GM18907 (cell line): ENCODE results near the gene AKAP6.

Source experiments
- ATAC-seq: cut with Tn5 transposase; IDR thresholded peaks from one replicate; pipeline ENCODE4 v1.9.1; 2021; ENCODE audit warnings: mild to moderate bottlenecking, moderate library complexity; ENCODE audit not compliant: unreplicated experiment

The AKAP6 gene

DNA sequence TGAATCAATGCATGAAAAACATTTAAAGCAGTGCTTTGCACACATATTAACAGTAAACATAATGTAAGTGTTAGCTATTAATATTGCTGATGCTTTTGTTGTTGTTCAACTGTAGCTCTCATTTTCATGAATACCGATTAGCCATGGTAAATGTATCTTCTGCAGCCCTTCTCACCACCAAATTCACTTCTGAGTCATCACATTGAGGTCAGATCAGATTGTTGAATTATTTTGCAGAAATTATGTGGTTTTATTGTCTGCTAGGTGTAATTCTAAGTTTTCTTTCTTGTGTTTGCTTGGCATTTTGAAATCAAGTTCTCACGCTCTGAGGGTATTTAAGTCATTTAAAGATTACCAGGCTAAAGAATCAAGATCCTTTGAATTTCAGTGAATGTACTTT, 74.6 kb downstream of the AKAP6 start:
- no peak for ATAC-seq

DNA sequence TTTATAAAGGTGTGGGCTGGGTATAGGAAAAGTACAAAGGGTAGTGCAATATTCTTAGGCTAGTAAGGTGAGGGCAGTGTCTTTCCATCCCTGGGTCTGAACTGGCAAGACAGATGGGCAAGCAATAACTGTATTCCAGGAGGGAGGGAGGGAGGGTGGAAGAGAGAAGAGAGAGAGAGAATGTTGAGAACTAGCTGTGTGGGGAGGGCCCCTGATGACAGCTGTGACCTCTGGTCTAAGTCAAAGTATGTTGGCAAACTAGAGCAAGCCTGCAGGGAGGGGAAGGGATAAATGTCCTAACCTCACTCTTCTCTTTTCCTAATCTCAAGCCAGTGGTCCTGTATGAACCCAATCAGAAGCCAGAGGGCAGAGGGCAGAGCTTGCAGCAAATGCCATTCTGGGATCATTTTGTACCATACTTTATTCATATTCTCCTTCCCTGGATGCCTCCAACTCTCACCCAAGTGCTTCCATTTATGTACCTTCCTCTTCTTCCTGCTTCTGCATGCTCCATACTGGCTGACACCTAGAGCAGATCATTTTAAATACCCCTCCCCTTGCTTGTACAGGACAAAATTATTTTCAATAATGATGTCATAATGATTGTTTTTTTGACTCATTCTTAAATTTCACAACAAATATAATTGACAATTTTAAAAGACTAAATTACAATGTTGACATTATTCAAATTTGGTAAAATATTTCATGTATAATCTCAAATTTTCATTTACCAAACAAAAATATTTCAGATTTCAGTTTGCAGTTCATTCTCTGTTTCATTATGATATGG, 75.9 kb downstream of the AKAP6 start:
- ATAC-seq, result no peak

DNA sequence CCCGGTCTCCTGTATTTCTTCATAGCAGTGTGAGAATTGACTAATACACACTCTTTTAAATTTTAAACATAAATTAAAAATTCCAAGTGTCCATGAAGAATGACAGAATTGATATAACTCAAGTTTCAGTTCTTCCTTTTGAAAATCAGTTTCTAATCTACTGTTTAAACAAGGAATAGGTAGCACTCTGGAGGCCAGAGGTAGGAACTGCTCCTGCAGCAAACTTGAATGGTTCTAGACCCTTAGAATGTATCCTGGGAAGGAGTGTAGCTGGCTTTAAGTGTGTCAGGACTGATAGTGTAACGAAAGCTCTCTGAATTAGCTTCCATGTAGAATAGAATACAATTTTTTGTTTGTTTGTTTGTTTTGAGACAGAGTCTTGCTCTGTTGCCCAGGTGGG, 76.8 kb downstream of the AKAP6 start:
- ATAC-seq, result no peak

DNA sequence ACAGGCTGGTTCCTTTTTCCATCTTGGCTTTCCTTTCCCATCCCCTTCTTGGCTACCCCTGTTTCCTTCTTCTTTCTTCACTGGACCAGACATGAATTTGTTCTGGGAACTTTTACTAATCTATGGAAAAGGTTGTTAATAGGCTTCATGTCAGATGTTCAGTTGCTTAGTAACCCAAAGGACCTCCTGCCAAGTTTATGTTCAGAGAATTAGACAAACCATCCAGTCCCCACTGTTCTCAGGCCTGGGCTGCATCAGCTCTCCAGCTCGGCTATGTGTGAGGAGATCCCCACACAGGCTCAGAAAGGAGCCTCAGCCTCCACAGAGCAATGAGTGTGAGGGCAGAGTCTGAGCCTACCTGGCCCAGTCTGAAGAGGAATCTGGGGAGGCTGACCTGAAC, 78.0 kb downstream of the AKAP6 start:
- ATAC-seq, result no peak

DNA sequence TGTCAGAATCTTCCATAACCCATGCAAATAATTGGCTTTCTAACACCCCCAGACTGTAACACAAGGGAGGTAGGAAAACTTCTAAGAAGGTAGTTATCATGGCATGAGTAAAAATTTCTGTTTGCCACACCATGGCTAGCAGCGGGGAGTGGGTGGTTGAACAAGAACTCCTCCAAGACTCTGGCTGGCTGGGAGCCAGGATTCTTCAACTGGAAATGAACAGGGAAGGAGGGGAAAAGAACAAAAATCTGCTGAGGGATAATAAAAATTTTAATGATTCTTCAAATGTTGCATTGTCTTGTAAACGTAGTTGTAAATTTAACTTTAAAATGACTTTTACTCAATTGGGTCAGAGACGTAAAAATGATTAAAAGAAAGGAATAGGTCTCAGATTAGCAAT, 78.9 kb downstream of the AKAP6 start:
- no peak for ATAC-seq

DNA sequence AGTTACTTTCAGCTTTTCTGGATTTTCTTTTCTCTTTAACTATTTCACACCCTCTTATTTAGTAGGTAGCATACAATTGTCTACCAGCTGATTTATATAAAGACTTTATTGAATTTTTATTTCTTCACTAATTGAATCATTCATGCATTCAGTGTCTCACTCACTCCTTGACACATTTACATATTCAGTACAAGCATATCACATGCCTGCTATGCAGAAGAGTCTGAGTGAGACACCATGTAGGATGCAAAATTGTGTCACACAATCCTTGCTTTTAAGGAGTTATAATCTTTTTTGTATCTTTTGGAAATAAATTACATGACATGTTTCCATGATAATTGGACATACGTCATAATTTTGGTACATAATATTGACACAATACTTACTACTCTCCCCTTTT, 83.0 kb downstream of the AKAP6 start:
- ATAC-seq, result no peak

DNA sequence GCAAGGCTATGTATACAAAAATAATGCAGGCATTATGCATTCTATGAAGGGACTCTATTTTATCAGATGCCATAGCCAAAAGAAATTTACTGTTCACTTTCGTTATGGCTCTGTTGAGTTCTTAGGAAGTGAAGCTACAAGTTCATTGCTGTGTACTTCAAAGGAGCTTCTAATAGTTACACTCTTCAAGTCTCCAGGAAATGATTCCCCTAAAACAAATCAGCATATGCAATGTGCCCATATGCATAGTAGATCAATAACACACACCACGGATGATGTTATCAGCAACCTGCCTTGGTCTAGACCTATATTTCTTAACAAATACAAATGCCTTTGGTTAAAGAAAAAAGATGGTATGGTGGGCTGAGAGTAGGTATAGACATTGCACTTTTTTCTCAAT, 83.4 kb downstream of the AKAP6 start:
- no peak for ATAC-seq

DNA sequence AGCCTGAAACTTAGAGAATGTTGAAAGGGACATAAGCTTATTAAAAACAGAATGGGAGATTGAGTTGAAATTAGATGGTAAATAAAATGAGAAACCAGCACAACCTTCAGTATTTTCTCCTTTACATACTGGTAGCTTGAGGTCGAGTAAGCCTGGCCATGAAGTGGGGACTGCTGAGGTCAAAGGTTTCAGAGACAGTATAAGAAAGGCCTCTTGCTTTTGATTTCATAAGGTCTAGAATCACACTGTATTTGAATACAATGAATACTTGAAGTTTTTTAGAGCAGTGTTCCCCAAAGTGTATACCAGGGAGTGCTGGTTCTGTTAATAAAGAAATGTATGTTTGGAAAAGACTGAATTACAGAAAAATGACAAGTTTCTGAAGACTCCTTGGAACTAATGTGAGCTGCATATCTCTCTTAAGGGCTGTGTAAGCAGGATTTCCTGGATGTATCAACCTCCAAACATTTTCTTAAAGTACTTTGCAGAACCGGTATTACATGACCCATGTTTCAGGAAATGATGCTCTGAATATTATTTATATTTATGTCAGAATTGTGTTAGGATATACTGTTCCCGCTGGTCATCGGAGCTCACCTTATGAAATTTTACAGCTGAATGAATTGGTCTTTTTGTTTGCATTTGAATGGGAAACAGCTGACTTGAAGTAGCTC, 85.0 kb downstream of the AKAP6 start:
- ATAC-seq, result no peak

DNA sequence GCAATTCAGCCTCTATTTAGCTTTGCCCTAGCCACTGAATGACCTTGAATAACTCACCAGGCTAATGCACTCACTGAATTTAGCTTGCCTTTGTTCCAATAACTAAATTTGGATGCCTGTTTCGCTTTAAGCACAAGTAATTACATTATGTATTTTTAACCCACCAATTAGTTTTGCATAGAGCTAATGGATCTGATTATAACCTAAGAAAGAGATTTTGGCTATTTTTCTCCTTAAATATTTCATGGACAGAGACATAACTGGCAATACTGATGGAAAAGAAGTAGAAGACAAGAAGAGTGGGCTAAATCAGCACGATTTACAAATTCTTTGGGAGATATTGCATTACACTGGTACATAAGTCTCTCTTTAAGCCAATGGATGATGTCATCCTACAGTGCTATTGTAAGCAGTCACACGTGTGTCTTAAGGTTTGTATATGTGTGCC, 85.7 kb downstream of the AKAP6 start:
- no peak for ATAC-seq

DNA sequence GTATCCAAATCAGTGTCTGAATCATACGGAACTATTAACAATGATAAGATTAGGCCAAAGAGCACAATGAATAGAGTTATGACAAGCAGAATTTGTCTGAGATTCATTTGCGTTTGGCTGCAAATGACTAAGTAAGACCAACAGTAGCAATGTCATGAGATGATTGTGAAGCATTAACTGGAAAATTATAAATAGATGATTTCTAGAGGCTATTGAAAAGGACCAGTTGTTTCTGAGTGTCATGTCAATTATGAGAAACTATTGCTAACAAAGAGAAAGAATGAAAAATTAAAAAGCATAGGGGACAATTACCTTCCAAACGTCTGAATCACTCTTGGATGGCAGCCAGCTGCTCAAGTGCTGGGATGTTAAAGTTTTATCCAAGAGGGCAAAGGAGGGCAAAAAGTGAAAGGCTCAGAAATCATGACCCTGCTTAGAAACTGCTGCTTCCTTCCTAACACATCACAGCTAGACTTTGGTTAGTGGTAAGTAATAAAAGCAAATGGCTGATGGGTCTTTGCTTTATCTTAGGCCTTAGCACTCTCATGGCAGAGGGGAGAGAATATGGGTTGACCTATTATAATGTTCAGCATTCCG, 89.0 kb downstream of the AKAP6 start:
- ATAC-seq, result no peak

DNA sequence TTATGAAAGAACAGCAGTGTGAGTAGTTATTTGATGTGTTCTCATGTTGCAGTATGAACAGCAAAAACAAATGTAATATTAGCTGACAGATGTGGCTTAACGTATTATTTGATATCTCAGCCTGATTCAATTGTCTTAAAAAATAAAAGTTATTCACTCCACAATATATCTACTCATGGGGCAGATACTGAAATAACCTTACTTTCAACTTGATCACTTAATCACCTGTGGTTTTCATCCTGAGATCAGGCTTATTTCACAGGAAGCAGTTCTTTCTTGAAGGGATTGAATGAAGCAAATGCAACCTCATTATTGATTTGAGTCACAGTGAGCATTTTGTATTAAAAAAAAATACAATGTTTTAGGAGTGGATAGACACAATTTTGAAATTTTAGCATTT, 90.3 kb downstream of the AKAP6 start:
- ATAC-seq, result no peak

DNA sequence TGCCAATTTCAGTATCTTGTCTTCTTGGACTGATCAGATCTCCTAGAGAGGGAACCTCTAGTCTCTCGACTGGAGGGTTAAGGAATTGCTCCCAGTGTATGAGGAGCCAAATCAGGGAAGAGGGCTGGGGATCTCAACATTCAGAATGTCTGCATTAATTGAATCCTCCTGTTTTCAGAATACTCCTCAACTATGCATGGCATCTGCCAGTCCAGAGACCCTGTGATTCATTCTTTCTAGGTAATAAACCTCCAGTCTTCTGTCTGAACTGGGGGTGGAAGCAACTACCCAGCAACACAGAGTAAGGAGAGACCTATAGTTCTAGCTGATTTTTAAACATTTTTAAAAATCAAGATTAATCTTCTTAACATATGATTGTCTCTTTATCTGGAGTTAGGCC, 92.7 kb downstream of the AKAP6 start:
- ATAC-seq, result no peak

DNA sequence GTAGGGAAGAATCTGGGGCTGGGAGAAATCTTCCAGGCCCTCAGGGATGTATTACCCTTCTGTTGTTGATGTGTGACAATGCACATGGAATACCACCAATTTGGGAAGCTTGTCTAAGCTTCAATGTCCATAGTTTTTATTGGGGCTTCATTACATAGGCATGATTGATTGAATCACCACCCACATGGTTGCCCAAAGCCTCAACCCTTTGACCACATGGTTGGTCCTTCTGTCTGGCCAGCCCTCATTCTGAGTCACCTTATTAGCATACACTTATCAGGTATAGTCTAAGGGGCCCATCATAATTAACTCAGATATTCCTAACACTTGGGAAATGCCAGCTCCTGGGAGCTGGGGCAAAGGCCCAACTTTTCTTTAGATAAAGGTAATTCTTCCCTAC, 93.3 kb downstream of the AKAP6 start:
- no peak for ATAC-seq

DNA sequence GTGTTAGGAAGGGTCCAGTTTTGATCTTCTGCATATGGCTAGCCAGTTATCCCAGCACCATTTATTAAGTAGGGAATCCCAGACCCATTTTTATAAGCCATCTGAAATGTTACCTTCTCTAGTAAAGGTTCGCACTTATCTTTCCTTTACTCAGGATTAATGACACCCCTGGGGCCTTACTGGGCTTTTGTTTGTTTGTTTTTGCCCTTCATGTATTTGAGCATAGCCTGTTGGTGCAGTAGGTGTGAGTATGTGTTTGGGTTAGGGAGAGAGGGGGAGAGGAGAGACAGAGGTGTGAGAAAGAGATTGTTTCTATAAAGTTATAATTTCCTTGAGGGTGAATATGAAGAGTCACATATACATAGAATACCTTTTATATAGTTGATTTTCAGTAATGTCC, 96.9 kb downstream of the AKAP6 start:
- ATAC-seq, result no peak

DNA sequence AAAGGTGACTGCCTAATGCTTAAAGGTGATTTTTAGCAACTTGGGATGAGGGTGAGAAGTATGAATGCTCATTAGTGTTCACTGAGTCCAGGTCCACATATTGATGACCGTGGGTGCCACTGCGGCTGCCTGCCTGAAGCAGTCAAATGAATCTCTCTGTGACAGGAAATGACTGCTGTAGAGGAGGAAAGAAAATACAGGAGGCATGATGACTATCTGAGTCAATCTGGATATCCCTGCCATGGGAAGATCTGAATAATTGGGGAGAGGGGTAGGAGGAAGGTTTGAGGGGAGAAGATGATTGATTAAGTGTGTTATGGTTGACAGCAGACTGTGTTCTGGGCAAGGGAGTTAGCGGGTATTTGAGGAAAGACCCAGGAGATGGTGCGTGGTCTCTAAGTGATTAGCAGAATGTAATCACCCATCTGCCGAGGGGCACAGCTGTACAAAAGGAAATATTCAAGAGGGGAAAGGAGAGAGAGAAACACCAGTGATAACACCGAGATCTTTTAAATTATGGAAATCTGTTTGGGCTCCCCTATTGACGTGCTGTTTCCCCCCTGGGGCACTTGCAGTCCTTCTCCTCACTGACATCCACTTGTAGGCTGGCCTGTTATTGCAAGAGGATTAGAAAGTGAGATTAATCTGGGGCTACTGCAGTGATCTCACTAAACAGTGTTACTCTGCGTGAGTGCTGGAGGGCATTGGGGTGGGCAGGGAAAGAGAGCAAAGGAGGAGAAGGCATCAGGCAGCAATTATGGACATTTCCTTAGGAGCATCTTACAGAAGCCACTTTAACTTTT, 97.7 kb downstream of the AKAP6 start:
- no peak for ATAC-seq

DNA sequence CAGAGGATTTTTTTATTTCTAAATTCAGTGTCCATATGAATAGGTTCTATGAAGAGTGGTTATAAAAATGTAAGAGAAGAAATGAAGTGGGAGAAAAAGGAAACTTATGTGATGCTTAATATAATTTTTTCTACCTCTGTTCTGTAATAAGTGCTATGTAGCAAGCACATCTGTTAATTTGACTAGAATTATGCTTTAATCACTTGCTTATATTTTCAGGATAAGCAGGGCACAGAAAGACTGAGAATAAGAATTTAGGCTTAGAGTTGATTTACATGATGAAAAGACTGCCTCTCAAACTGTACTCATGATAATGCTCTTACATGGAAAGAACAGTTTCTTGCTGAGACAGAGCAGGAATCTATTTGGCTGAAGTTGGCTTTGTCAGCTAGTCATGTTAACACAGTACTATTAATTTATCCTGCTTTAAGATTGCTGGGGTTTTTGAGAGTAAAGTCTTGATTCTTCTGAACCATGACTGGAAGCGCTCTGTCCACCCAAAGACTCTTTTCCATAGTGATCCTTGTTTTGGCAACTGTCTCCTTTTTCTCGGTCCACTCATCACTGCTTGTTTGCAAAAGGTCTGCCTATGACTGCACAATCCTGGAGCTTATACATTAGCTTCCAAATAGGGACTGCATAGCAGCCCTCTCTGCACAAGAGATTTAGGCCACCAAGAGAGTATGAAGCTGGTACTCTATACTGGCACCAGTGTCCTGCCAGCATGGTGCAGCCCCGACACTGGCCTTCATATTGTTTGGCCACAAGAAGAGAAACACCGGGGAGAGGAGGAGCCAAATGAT, 98.8 kb downstream of the AKAP6 start:
- ATAC-seq, result no peak

DNA sequence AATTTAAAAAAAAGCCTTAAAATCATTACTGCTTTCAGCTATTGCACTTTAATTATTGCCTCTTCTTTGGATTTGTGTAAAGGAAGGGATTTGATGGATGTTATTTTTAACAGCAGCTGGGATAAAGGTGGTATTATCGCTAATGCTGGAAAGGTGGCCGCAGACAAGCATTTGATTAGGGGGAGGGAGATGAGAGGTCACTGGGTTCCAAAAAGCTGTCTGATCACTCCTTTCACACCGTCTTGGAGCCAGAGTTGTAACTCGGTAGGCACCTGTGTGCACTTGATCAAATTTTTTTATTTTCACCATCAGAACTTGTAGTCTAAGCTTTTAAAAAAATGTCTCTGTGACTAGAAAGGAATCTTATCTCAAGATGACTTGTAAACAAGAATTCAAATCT, 99.8 kb downstream of the AKAP6 start:
- no peak for ATAC-seq

DNA sequence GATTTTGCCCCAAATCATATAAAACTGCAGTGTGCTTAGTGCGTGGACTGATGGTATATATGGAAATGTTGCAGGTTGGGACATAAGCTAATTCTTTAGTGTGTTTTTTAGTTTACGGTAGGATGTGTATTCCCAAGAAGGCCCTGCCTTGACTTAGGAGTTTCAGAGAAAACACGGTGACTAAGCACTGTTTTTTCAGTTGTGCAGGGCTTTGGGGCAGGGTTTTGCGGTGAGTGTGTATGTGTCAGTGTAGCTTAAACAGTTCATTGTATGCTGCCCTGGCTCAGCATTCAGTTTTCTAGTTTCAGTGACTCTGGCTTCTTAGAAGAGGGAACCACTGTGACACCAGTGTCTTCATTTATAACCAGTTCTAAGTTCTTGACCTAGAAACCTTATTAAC, 101.2 kb downstream of the AKAP6 start:
- no peak for ATAC-seq

DNA sequence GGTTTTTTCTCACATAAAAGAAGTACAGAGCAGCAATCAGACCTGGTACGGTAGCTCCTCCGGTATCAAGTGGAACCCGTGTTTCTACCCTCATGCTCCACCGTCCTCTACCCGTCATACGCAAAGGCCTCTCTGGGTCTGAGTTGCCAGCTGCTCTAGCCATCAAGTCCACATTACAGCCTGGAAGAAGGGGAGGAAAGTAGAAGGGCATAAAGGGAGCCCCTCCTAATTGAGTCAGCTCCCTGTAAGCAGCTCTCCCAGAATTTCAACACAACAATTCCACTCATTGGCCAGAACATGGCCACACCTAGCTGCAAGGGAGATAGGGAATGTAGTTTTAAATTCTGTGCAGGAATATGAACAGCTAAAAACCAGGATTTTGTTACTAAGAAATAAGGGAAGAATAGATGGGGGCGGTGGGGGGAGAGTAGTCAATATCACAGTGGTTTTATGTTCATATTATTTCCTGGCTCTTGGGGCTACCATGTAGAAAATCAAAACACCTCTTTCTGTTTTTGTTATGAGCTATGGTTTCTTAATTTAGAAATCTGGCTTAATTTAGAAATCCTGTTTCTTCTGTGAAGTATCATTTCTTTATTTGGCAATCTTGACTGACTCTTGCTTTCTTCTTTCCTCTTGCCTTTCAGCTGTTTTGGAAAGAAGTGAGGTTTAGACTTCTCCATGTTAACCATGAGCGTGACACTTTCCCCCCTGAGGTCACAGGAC, 103.9 kb downstream of the AKAP6 start:
- no peak for ATAC-seq

DNA sequence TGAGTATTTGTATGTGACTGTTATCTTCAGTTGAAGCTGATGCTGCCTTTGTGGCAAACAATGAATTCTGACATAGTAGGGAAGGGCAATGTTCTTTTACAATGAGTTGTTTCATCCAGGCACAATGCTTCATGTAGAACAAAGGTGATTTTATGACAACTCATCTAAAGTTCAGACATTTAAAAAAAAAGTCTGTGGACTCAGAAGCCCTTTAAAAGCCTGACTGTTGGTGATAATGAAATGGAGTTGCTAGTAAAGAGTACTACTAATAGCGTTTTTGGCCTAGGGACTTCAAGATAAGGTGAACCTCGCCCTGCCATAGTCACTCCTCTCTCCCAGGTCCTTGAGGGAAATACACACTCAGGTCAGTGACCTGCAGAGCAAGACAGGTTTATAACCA, 105.1 kb downstream of the AKAP6 start:
- no peak for ATAC-seq
